ENCODE measurements around the gene PJA1. TPM values are rescaled to one million over a fixed set of nuclear protein-coding genes. Genes with fewer than 3 reads are reported as not detected.

PJA1 gene
- total RNA-seq, 1 donor from 2014 or later: 54.9 TPM

GRCh38 chrX:69150281-69150960 is 14.8 kb downstream of the PJA1 start:
- no peaks in the 10 kb centered on the region for H3K27me3 Mint-ChIP-seq (ENCODE audit: unreplicated experiment)
- TF ChIP-seq CTCF (IDR thresholded peaks at IDR 0.05; ENCODE audit: partially characterized antibody, unreplicated experiment): no peak
- H3K4me3 Mint-ChIP-seq (ENCODE audit: unreplicated experiment): no peak overlapping the region
- H3K4me1 Mint-ChIP-seq (ENCODE audit: low read depth, unreplicated experiment): no peaks in the 10 kb centered on the region
- no peak for DNase-seq
- H3K9me3 Mint-ChIP-seq (ENCODE audit: unreplicated experiment): peaks cover 3% of the 10 kb centered on the region
- no peak overlapping the region for H3K27ac Mint-ChIP-seq (ENCODE audit: unreplicated experiment)
- no peaks in the 10 kb centered on the region for H3K36me3 Mint-ChIP-seq (ENCODE audit: unreplicated experiment)

- Mint-ChIP-seq H3K4me3 (ENCODE audit: unreplicated experiment) (no peak overlapping the region), H3K9me3 (ENCODE audit: unreplicated experiment) (peaks cover 3% of the 10 kb centered on the region), H3K36me3 (ENCODE audit: unreplicated experiment) (no peaks in the 10 kb centered on the region), H3K27ac (ENCODE audit: unreplicated experiment) (no peak overlapping the region), H3K27me3 (ENCODE audit: unreplicated experiment) (no peaks in the 10 kb centered on the region), H3K4me1 (ENCODE audit: low read depth, unreplicated experiment) (no peaks in the 10 kb centered on the region)
- no peak for DNase-seq
- no peak for TF ChIP-seq CTCF (IDR thresholded peaks at IDR 0.05; ENCODE audit: partially characterized antibody, unreplicated experiment)
Observed at GRCh38 chrX:69149466-69150280, 15.6 kb downstream of the PJA1 start.

- Mint-ChIP-seq H3K36me3 (ENCODE audit: unreplicated experiment) (no peaks in the 10 kb centered on the region), H3K27me3 (ENCODE audit: unreplicated experiment) (no peaks in the 10 kb centered on the region), H3K4me3 (ENCODE audit: unreplicated experiment) (no peak overlapping the region), H3K27ac (ENCODE audit: unreplicated experiment) (no peak overlapping the region), H3K9me3 (ENCODE audit: unreplicated experiment) (peaks cover 3% of the 10 kb centered on the region), H3K4me1 (ENCODE audit: low read depth, unreplicated experiment) (no peaks in the 10 kb centered on the region)
- no peak for DNase-seq
- TF ChIP-seq CTCF (IDR thresholded peaks at IDR 0.05; ENCODE audit: partially characterized antibody, unreplicated experiment): no peak
Observed at GRCh38 chrX:69148946-69149345, 16.3 kb downstream of the PJA1 start.

GRCh38 chrX:69146739-69147138 is 18.5 kb downstream of the PJA1 start:
- Mint-ChIP-seq H3K36me3 (ENCODE audit: unreplicated experiment) (no peaks in the 10 kb centered on the region), H3K27me3 (ENCODE audit: unreplicated experiment) (no peaks in the 10 kb centered on the region), H3K4me1 (ENCODE audit: low read depth, unreplicated experiment) (peaks cover 5% of the 10 kb centered on the region), H3K4me3 (ENCODE audit: unreplicated experiment) (no peak overlapping the region), H3K27ac (ENCODE audit: unreplicated experiment) (no peak overlapping the region), H3K9me3 (ENCODE audit: unreplicated experiment) (peaks cover 5% of the 10 kb centered on the region)
- TF ChIP-seq CTCF (IDR thresholded peaks at IDR 0.05; ENCODE audit: partially characterized antibody, unreplicated experiment): no peak
- no peak for DNase-seq

- H3K27ac Mint-ChIP-seq (ENCODE audit: unreplicated experiment): no peak overlapping the region
- H3K27me3 Mint-ChIP-seq (ENCODE audit: unreplicated experiment): no peaks in the 10 kb centered on the region
- no peak for TF ChIP-seq CTCF (IDR thresholded peaks at IDR 0.05; ENCODE audit: partially characterized antibody, unreplicated experiment)
- H3K4me3 Mint-ChIP-seq (ENCODE audit: unreplicated experiment): no peak overlapping the region
- H3K4me1 Mint-ChIP-seq (ENCODE audit: low read depth, unreplicated experiment): peaks cover 5% of the 10 kb centered on the region
- no peaks in the 10 kb centered on the region for H3K36me3 Mint-ChIP-seq (ENCODE audit: unreplicated experiment)
- no peak for DNase-seq
- peaks cover 2% of the 10 kb centered on the region for H3K9me3 Mint-ChIP-seq (ENCODE audit: unreplicated experiment)
Observed at GRCh38 chrX:69145714-69146113, 19.5 kb downstream of the PJA1 start.
